IMR-90 (cell line): ENCODE measurements around the gene OPCML. TPM values are rescaled to one million over a fixed set of nuclear protein-coding genes. Genes with fewer than 3 reads are reported as not detected.

Experiments used
- ATAC-seq: fragments of 200-7000 bp; cut with Tn5 transposase; 2 replicates; pipeline ENCODE4 v1.9.1; 2020; ENCODE audit warnings: low read depth, mild to moderate bottlenecking, moderate library complexity
- BruUV-seq: library from RNA; stranded (reverse); fragments of 400-500 nt; replicated peaks from 2 replicates; lab custom pipeline; 2021; lab: Mats Ljungman, UMichigan
- CTCF ChIA-PET: fragments of 300-600 bp; formaldehyde crosslinking; extraction: SDS; loops from one replicate; lab custom pipeline; 2021; ENCODE audit warnings: antibody characterized with exemption; lab: Yijun Ruan, JAX
- POLR2A ChIA-PET: fragments of 300-600 bp; sonication (Branson Sonifier 250); formaldehyde crosslinking; loops from one replicate; lab custom pipeline; 2022; ENCODE audit warnings: antibody characterized with exemption; ENCODE audit not compliant: unreplicated experiment; lab: Charles Lee
- DNase-seq: peaks from one replicate; pipeline ENCODE4 v3.0.0; 2013
- H2AFZ ChIP-seq: replicated peaks from 2 replicates; pipeline ENCODE3; 2013; ENCODE audit warnings: low read length, mild to moderate bottlenecking; ENCODE audit not compliant: poor library complexity
- H2AK5ac ChIP-seq: 2 replicates; pipeline ENCODE4 v1.6.1; 2013; ENCODE audit warnings: low read depth, low read length, inconsistent platforms
- H2AK9ac ChIP-seq: replicated peaks from 2 replicates; pipeline ENCODE3; 2013; ENCODE audit warnings: mild to moderate bottlenecking, low read depth, low read length, moderate library complexity; ENCODE audit not compliant: poor library complexity
- H2BK120ac ChIP-seq: 2 replicates; pipeline ENCODE4 v1.6.1; 2013; ENCODE audit warnings: low read depth, low read length, inconsistent platforms
- H2BK15ac ChIP-seq: 3 replicates; pipeline ENCODE4 v1.6.1; 2013; ENCODE audit warnings: low read depth, low read length, inconsistent platforms
- H2BK20ac ChIP-seq: 2 replicates; pipeline ENCODE4 v1.6.1; 2013; ENCODE audit warnings: low read depth, mild to moderate bottlenecking, inconsistent platforms, low read length, moderate library complexity
- H2BK5ac ChIP-seq: 2 replicates; pipeline ENCODE4 v1.6.1; 2013; ENCODE audit warnings: mild to moderate bottlenecking, low read depth, low read length, inconsistent platforms; ENCODE audit not compliant: poor library complexity, severe bottlenecking
- H3K14ac ChIP-seq: replicated peaks from 2 replicates; pipeline ENCODE4 v1.6.1; 2013; ENCODE audit warnings: low read depth, low read length, inconsistent platforms
- H3K18ac ChIP-seq: 2 replicates; pipeline ENCODE4 v1.6.1; 2013; ENCODE audit warnings: low read depth, low read length, control low read depth
- H3K23ac ChIP-seq: 2 replicates; pipeline ENCODE4 v1.6.1; 2013; ENCODE audit warnings: low read depth, low read length, inconsistent platforms
- H3K27ac ChIP-seq: 2 replicates; pipeline ENCODE4 v1.5.1; 2013; ENCODE audit warnings: mild to moderate bottlenecking, control low read depth, low read length; ENCODE audit not compliant: insufficient read depth
- H3K27me3 ChIP-seq: 2 replicates; pipeline ENCODE4 v1.6.1; 2013; ENCODE audit warnings: low read length; ENCODE audit not compliant: control insufficient read depth, insufficient read depth
- H3K36me3 ChIP-seq: 2 replicates; pipeline ENCODE4 v1.6.1; 2013; ENCODE audit warnings: low read length, mixed read lengths; ENCODE audit not compliant: control insufficient read depth, insufficient read depth
- H3K4ac ChIP-seq: 2 replicates; pipeline ENCODE4 v1.6.1; 2013; ENCODE audit warnings: low read depth, low read length, inconsistent platforms
- H3K4me1 ChIP-seq: 2 replicates; pipeline ENCODE4 v1.6.1; 2013; ENCODE audit warnings: low read length, mixed read lengths; ENCODE audit not compliant: control insufficient read depth, insufficient read depth
- H3K4me2 ChIP-seq: 2 replicates; pipeline ENCODE4 v1.6.1; 2013; ENCODE audit warnings: low read depth, mild to moderate bottlenecking, control low read depth, low read length, moderate library complexity
- H3K4me3 ChIP-seq: 2 replicates; pipeline ENCODE4 v1.5.1; 2013; ENCODE audit warnings: low read depth, mild to moderate bottlenecking, control low read depth, low read length, moderate library complexity; ENCODE audit not compliant: insufficient read depth
- H3K56ac ChIP-seq: 2 replicates; pipeline ENCODE4 v1.6.1; 2013; ENCODE audit warnings: low read length, inconsistent platforms; ENCODE audit not compliant: insufficient read depth; ENCODE audit errors: extremely low read depth
- H3K79me1 ChIP-seq, 2 experiments: 2 replicates each; pipeline ENCODE4 v1.6.1; 2013; ENCODE audit warnings: low read length in 2 of 2, inconsistent platforms in 1 of 2, low read depth in 1 of 2
- H3K9ac ChIP-seq: 2 replicates; pipeline ENCODE4 v1.6.1; 2013; ENCODE audit warnings: low read depth, low read length, control low read depth
- H3K9me1 ChIP-seq: 2 replicates; pipeline ENCODE4 v1.6.1; 2013; ENCODE audit warnings: low read length, inconsistent platforms; ENCODE audit not compliant: insufficient read depth
- H3K9me3 ChIP-seq: 2 replicates; pipeline ENCODE4 v1.6.1; 2013; ENCODE audit warnings: low read length; ENCODE audit not compliant: control insufficient read depth, insufficient read depth
- H4K20me1 ChIP-seq: 2 replicates; pipeline ENCODE4 v1.6.1; 2013; ENCODE audit warnings: low read length, inconsistent platforms; ENCODE audit not compliant: insufficient read depth
- H4K5ac ChIP-seq: 2 replicates; pipeline ENCODE4 v1.6.1; 2013; ENCODE audit warnings: mild to moderate bottlenecking, low read depth, low read length, control low read depth
- H4K8ac ChIP-seq, 2 experiments: 2 replicates each; pipeline ENCODE4 v1.6.1; 2013; ENCODE audit warnings: low read depth in 2 of 2, low read length in 2 of 2, control low read depth in 1 of 2, inconsistent platforms in 1 of 2
- H4K91ac ChIP-seq: 2 replicates; pipeline ENCODE4 v1.6.1; 2013; ENCODE audit warnings: low read depth, low read length, inconsistent platforms; ENCODE audit not compliant: insufficient read depth
- BHLHE40 ChIP-seq: fragments of 150-350 bp; IDR thresholded peaks from 2 replicates; pipeline ENCODE4 v1.6.1; 2016; ENCODE audit warnings: mild to moderate bottlenecking, low read depth, low read length
- CEBPB ChIP-seq: IDR thresholded peaks from 2 replicates; pipeline ENCODE4 v1.6.1; 2012; ENCODE audit warnings: low read depth, low read length, improper control_type of control experiment
- CHD1 ChIP-seq: IDR thresholded peaks from 2 replicates; pipeline ENCODE4 v1.6.1; 2012; ENCODE audit warnings: low read depth, low read length, improper control_type of control experiment
- CTCF ChIP-seq: conservative IDR thresholded peaks from 2 replicates; pipeline ENCODE4 v1.5.1; 2012; ENCODE audit warnings: mild to moderate bottlenecking, low read depth, low read length, improper control_type of control experiment
- FOS ChIP-seq: fragments of 150-350 bp; IDR thresholded peaks from 2 replicates; pipeline ENCODE4 v1.6.1; 2016; ENCODE audit warnings: low read depth, low read length
- MAFK ChIP-seq: IDR thresholded peaks from 2 replicates; pipeline ENCODE4 v1.6.1; 2012; ENCODE audit warnings: low read depth, low read length, improper control_type of control experiment
- MAZ ChIP-seq: IDR thresholded peaks from 2 replicates; pipeline ENCODE4 v1.6.1; 2012; ENCODE audit warnings: low read depth, mild to moderate bottlenecking, low read length, improper control_type of control experiment, moderate library complexity, borderline replicate concordance
- MXI1 ChIP-seq: IDR thresholded peaks from 2 replicates; pipeline ENCODE4 v1.6.1; 2012; ENCODE audit warnings: low read depth, mild to moderate bottlenecking, low read length, moderate library complexity, borderline replicate concordance
- POLR2A ChIP-seq: IDR thresholded peaks from 2 replicates; pipeline ENCODE4 v1.6.1; 2012; ENCODE audit warnings: mild to moderate bottlenecking, low read depth, low read length
- RAD21 ChIP-seq: IDR thresholded peaks from 2 replicates; pipeline ENCODE4 v1.6.1; 2012; ENCODE audit warnings: low read length, improper control_type of control experiment
- RCOR1 ChIP-seq: IDR thresholded peaks from 2 replicates; pipeline ENCODE4 v1.6.1; 2012; ENCODE audit warnings: mild to moderate bottlenecking, low read length, improper control_type of control experiment; ENCODE audit not compliant: insufficient replicate concordance
- RFX5 ChIP-seq: IDR thresholded peaks from 2 replicates; pipeline ENCODE4 v1.8.0; 2012; ENCODE audit warnings: low read depth, mild to moderate bottlenecking, low read length, moderate library complexity
- USF2 ChIP-seq: fragments of 150-350 bp; IDR thresholded peaks from 2 replicates; pipeline ENCODE4 v1.6.1; 2017; ENCODE audit warnings: mild to moderate bottlenecking, antibody characterized with exemption, low read length, low read depth
- WGBS, 2 experiments: methylation state at CpG; one replicate each; pipeline versions ENCODE4 v1.1.5 to v1.1.7; 2013; ENCODE audit warnings: missing lambda C conversion rate in 2 of 2; ENCODE audit not compliant: insufficient read length in 1 of 2; ENCODE audit errors: extremely low coverage in 2 of 2; 5-methylcytosine and 5-hydroxymethylcytosine counted together
- dilution Hi-C: fragments of 300-500 bp; cut with HindIII; formaldehyde crosslinking; loops from one replicate; pipeline ENCODE4 v1.14.3; 2018; ENCODE audit warnings: low sequenced_read_pairs; ENCODE audit not compliant: unreplicated experiment
- in situ Hi-C: fragments of 300-500 bp; cut with MboI; formaldehyde crosslinking; loops from 3 replicates; pipeline ENCODE4 v1.14.3; 2019; ENCODE audit warnings: low sequenced_read_pairs, inconsistent platforms, mixed read lengths
- intact Hi-C: fragments of 100-400 bp; cut with micrococcal nuclease; formaldehyde crosslinking; loops from 2 replicates; pipeline ENCODE4 v1.10.0; 2022
- polyA plus RNA-seq, 3 experiments: library from polyadenylated mRNA; depleted of rRNA; stranded (reverse); fragments of >200 nt; gene quantifications; 2 replicates each; pipeline ENCODE4 v1.2.3, GENCODE V29; 2012; ENCODE audit warnings: low replicate concordance in 1 of 3
- total RNA-seq: library from RNA; depleted of rRNA; stranded (reverse); fragments of >200 nt; gene quantifications from 2 replicates; pipeline ENCODE4 v1.2.3, GENCODE V29; 2012

The OPCML gene
- total and polyA plus RNA-seq, 2 of the 4 experiments (the other 2 are of a cell fraction) = under 0.01 to 2.6 TPM

GRCh38 chr11:133403900-133404299 is 128.4 kb downstream of the OPCML start:
- Histone ChIP-seq H3K27me3 (no peaks in the 10 kb centered on the region), H2BK120ac (no peak overlapping the region), H4K20me1 (no peaks in the 10 kb centered on the region), H2BK15ac (no peak overlapping the region), H3K4me2 (no peak overlapping the region), H3K9me1 (no peaks in the 10 kb centered on the region), H3K18ac (no peak overlapping the region), H3K56ac (no peak overlapping the region), H3K23ac (no peak overlapping the region), H4K5ac (no peak overlapping the region), H2AFZ (no peak overlapping the region), H4K8ac (no peak overlapping the region), H4K91ac (no peak overlapping the region), H3K4ac (no peak overlapping the region), H3K27ac (no peak overlapping the region), H2AK9ac (no peak overlapping the region), H3K9me3 (peaks cover 22% of the 10 kb centered on the region), H3K4me1 (no peaks in the 10 kb centered on the region), H3K4me3 (no peak overlapping the region), H3K9ac (no peak overlapping the region), H3K36me3 (no peaks in the 10 kb centered on the region), H2BK5ac (no peak overlapping the region), H2BK20ac (no peak overlapping the region), H3K79me1 (no peaks in the 10 kb centered on the region), H2AK5ac (no peak overlapping the region), H3K14ac (no peak overlapping the region)
- no peak for DNase-seq
- ChIA-PET CTCF (no interaction called here), POLR2A (no interaction called here)
- no peak for ATAC-seq
- intact Hi-C loops (no loop called here), dilution Hi-C loops (no loop called here), in situ Hi-C loops (no loop called here)
- TF ChIP-seq CTCF (no peak), MAFK (no peak), POLR2A (no peak), MXI1 (no peak), USF2 (no peak), CEBPB (no peak), MAZ (no peak), RAD21 (no peak), CHD1 (no peak), FOS (no peak), RCOR1 (no peak), RFX5 (no peak), BHLHE40 (no peak)
- WGBS, 2 experiments = 50% methylated on average over 1 of the region's 6 CpGs; no CpG with 5 or more reads in 1 of the 2 experiments
- BruUV-seq = no TSS peak
